HG03175 (cell line): ENCODE results near the gene PAK1.
"Not testable (repeated sequence)": the region's sequence is repeated elsewhere in the genome, so short reads cannot be mapped to it uniquely, and the experiment has no call there.

ENCODE experiments used
- ATAC-seq: cut with Tn5 transposase; IDR thresholded peaks from one replicate; pipeline ENCODE4 v1.9.1; 2021; ENCODE audit warnings: mild to moderate bottlenecking, moderate library complexity; ENCODE audit not compliant: unreplicated experiment

Gene PAK1

DNA sequence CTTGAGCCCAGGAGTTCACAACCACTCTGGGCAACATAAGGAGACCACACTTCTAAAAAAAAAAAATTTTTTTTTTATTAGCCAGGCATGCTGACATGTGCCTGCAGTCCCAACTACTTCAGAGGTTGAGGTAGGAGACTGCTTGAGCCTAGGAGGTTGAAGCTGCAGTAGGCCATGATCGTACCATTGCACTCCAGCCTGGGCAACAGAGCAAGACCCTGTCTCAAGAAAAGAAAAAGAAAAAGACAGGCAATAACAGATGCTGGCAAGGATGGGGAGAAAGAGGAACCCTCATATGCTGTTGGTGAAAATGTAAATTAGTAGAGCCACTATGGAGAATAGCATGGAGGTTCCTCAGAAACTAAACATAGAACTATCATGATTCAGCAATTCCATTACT is 64.8 kb downstream of the PAK1 start:
- ATAC-seq, result no peak

DNA sequence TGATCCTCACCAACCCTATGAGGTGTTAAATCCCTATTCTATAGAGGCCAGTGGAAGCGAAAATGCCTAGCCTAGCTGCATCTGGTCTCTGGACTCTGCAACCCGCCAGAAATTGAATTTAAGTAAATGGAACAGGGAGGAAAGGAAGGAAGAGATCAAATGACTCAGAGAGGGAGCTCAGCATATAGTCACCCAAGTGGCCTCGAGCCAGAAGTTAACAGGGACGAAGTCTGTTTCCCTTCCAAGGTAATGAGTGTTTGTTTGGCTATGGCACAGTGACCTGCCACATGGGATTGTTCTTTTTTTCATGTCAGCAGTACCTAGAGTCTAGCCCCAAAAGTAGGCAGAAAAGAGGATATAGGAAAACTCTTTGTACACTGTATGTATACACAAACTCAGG is 66.3 kb downstream of the PAK1 start:
- no peak for ATAC-seq

DNA sequence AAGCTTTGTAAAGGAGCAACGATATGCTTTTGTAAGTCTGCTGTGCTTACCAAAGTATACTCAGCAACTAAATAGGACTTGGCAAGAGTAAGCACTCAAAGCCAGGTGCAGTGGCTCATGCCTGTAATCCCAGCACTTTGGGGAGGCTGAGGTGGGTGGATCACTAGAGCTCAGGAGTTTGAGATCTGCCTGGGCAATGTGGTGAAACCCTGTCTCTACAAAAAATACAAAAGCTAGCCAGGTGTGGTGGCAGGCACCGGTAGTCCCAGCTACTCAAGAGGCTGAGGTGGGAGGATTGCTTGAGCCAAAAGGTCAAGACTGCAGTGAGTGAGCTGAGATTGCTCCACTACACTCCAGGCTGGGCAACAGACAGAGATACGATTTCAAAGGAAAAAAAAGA is 67.5 kb downstream of the PAK1 start:
- no peak for ATAC-seq

- no peak for ATAC-seq
These were observed 70.7 kb downstream of the PAK1 start for GRCh38 chr11:77403211-77403610.

GRCh38 chr11:77402218-77402556 is 71.7 kb downstream of the PAK1 start:
- no peak for ATAC-seq

DNA sequence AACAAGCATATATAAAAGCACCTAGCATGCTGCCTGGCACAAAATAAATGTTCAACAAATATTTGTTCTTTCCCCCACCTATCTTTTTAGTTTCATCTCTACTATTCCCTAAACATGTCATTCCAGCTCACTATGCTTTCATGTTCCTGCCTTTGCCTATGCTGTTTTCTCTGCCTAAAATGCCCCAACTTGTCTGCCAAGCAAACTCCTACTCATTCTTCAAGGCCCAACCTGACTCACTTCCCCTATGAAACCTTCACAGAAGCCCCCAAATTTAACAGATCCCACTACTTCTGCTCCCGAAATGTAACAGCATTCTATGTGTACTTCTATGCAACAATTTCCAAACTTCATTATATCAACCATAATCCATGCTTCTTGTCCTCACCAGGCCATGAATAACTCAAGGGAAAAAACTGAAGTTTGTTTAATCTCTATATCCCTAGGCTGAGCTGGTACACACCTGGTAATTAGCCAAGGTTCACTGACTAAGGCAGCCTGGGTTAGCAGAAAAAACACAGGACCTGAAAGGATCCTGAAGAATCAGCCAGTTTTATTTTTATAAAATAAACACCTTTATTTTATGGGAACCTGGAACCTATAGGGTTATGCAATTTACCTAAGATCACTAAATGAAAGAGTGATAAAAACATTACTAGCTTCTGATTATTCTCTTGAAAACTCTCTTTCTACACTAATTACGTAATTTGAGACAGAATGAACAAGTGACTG is 72.2 kb downstream of the PAK1 start:
- ATAC-seq, result no peak

GRCh38 chr11:77400775-77401449 is 73.0 kb downstream of the PAK1 start:
- no peak for ATAC-seq

- no peak for ATAC-seq
These were observed 73.6 kb downstream of the PAK1 start for GRCh38 chr11:77400271-77400670.

- ATAC-seq, result no peak
These were observed 76.3 kb downstream of the PAK1 start for GRCh38 chr11:77397631-77398030.

GRCh38 chr11:77396911-77397310 is 77.0 kb downstream of the PAK1 start:
- no peak for ATAC-seq

- no peak for ATAC-seq
These were observed 77.6 kb downstream of the PAK1 start for GRCh38 chr11:77396305-77396704.

DNA sequence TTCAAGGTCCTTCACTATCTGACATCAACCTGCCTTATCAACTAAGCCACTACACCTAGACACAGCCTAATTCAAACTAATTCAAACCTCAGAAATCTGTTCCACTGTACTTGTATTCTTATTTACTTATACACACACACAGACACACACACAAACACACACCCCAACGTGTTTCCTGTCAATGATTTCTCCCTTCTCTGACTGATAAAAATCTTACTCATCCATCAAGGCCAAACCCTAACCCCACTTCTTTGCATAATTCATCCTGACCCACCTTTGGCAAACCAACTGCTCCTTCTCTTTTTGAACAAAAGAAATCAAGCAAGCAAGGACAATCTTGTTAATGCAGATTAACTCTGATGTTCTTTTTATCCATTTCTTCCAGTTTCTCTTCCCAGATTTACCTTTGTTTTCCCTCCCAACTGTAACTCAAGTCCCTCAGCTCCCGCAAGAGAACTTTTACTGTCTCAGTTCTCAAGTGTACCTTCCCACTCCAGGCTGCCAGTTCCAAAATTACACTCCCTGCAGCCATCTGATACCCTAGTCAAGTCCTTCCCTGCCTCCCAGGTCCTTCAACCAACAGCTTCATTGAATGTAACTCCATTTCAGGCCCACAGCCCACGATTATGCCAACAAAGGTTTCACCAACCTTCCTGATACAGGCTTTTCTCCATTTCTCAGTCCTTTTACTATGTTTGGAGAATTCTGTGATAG is 78.3 kb downstream of the PAK1 start:
- ATAC-seq, result no peak

- ATAC-seq, result no peak
These were observed 81.1 kb downstream of the PAK1 start for GRCh38 chr11:77392842-77393241.

DNA sequence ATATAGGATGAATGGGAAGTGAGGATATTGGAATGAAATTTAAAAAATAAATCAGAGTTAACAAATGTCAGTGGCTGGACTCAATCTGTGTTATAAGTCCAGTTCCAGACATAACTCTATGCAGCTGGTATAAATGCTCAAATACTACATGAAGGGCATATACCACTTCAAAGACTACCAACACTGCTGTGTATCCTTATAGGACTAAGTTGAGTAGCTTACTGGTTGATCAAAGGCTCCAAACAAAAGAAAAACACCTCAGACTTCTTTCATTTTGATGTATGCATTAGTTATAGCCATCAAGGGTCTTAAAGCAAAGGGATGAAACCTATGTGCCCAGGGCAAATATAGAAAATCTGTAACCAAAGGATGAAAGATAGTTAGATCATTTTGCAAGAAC is 86.2 kb downstream of the PAK1 start:
- no peak for ATAC-seq

DNA sequence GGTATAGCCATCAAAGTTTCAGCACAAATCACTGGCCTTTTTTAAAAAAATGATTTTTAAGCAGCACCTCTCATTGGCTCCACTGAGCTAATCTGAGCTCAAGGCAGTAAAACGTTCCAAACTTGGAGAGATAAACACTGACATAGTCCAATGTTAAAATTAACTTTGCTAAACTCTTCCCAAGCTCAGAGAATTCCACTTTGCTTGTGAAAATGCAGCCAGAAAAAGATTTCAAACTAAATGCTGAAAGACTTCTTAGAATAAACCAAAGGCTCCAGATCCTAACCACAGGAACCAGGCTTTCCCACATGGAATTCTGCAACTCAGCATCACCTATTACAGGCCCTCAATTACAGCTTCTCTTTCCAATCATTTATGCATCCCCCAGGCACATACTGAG is 87.7 kb downstream of the PAK1 start:
- no peak for ATAC-seq

GRCh38 chr11:77385255-77385771 is 88.6 kb downstream of the PAK1 start:
- not testable (repeated sequence) for ATAC-seq

DNA sequence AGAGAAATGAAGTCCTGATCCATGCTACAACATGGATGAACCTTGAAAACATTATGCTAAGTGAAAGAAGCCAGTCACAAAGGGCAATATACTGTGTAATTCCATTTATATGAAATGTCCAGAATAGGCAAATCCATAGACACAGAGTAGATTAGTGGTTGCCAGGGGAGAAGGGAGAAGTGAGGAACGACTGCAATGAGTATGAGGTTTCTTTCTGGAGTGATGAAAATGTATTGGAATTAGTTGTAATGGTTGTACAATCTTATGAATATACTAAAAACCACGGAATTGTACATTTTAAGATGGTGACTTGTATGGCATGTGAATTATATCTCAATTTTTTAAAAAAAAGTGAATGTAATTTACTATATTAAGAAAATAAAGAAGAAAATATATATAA is 89.3 kb downstream of the PAK1 start:
- ATAC-seq, result no peak

- not testable (repeated sequence) for ATAC-seq
These were observed 90.5 kb downstream of the PAK1 start for GRCh38 chr11:77383349-77383748.

GRCh38 chr11:77381729-77382665 is 91.9 kb downstream of the PAK1 start:
- no peak for ATAC-seq

DNA sequence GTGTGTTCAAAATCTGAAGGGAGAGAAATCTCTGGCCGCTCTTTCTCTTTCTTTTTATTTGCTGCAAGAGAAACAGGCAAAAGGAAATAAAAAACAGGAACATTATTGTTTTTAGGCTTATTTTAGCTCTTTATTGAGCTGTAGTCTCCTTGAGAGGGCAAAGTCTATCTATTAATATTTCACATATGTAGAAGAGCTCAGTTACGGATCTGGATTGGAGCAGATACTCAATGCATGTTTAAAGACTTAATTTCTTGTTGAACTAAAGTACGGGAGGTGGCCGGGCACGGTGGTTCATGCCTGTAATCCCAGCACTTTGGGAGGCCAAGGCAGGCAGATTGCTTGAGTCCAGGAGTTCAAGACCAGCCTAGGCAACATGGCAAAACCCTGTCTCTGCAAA is 94.0 kb downstream of the PAK1 start:
- ATAC-seq, result no peak

GRCh38 chr11:77379253-77379652 is 94.6 kb downstream of the PAK1 start:
- ATAC-seq, result no peak
